ENCODE results near the gene DNAI4.

- TF ChIP-seq EZH2 (IDR thresholded peaks at IDR 0.05; ENCODE audit: borderline replicate concordance, low read depth, low read length, severe bottlenecking) (no peak), CTCF (IDR thresholded peaks at IDR 0.05; ENCODE audit: extremely low read depth in 1 of 2, insufficient read depth in 1 of 2, low read depth in 1 of 2, low read length in 2 of 2) (no peak), FOS (IDR thresholded peaks at IDR 0.05; ENCODE audit: borderline replicate concordance, insufficient read depth, low read length) (no peak), POLR2A (IDR thresholded peaks at IDR 0.05; ENCODE audit: low read depth, low read length) (no peak), POLR2AphosphoS5 (IDR thresholded peaks at IDR 0.05; ENCODE audit: insufficient read depth, low read depth, low read length) (no peak), MAX (IDR thresholded peaks at IDR 0.05; ENCODE audit: insufficient read depth, insufficient read length) (no peak), MYC (IDR thresholded peaks at IDR 0.05; ENCODE audit: low read depth, low read length) (no peak), JUN (IDR thresholded peaks at IDR 0.05; ENCODE audit: borderline replicate concordance, insufficient read depth, insufficient read length, low read depth) (no peak), GATA2 (IDR thresholded peaks at IDR 0.05; ENCODE audit: insufficient read depth, insufficient read length, low read depth, low read length) (no peak)
These were observed 29.6 kb upstream of the DNAI4 start for GRCh38 chr1:66954208-66954607.

Data from endothelial cell of umbilical vein (primary cell).